ENCODE data around the gene NPTXR.

Gene NPTXR

GRCh38 chr22:38793721-38794466 is 49.9 kb downstream of the NPTXR start, which contains the start of gene DNAL4:
TSS of gene DNAL4 (minus strand) at chr22:38794143. CDS start at chr22:38782731, 11,412 bp downstream.
- peak; percentile 60 for DNase-seq (ENCODE audit: low read depth)

GRCh38 chr22:38793317-38793716 is 50.5 kb downstream of the NPTXR start:
- DNase-seq (ENCODE audit: low read depth): no peak

DNA sequence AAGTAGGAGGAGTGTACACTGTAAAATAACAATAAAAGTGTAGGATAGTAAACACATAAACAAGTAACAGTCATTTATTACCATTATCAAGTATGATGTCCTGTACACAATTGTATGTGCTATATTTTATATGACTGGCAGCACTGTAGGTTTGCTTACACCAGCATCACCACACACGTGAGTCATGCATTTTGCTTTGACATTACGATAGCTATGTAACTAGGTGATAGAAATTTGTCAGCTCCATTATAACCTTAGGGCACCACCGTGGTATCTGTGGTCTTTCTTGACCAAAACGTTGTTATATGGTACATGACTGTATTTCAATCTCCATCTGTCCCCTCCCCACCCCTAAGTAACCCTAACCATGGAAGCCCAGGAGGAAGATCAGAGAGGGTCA is 51.0 kb downstream of the NPTXR start:
- no peak for DNase-seq (ENCODE audit: low read depth)

- DNase-seq (ENCODE audit: low read depth): no peak
Observed at GRCh38 chr22:38789606-38790005, 54.2 kb downstream of the NPTXR start.

GRCh38 chr22:38788846-38789245 is 55.0 kb downstream of the NPTXR start:
- no peak for DNase-seq (ENCODE audit: low read depth)

GRCh38 chr22:38788021-38788816 is 55.6 kb downstream of the NPTXR start:
- DNase-seq (ENCODE audit: low read depth): no peak

- no peak for DNase-seq (ENCODE audit: low read depth)
Observed at GRCh38 chr22:38786631-38787030, 57.2 kb downstream of the NPTXR start.

DNA sequence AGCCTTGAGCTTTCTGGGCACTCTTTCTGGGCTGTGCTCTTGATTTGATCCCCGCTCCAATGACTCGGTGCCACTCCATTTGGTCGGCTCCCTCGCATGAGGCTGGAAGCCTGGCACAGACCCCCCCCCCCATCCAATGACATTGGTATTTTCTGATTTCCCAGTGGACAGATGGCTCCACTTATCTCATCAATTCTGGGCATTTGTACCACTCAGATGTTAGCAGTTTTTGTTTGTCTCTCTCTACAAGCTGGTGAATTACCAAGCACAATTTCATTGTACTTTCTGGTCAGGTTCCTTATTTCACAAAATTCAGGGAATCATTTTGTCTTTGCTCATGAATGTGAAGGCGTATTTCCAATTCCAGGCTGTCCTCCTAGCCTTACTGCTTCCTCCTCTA is 59.0 kb downstream of the NPTXR start:
- no peak for DNase-seq (ENCODE audit: low read depth)

- DNase-seq (ENCODE audit: low read depth): no peak
Observed at GRCh38 chr22:38784035-38784434, 59.8 kb downstream of the NPTXR start.

DNA sequence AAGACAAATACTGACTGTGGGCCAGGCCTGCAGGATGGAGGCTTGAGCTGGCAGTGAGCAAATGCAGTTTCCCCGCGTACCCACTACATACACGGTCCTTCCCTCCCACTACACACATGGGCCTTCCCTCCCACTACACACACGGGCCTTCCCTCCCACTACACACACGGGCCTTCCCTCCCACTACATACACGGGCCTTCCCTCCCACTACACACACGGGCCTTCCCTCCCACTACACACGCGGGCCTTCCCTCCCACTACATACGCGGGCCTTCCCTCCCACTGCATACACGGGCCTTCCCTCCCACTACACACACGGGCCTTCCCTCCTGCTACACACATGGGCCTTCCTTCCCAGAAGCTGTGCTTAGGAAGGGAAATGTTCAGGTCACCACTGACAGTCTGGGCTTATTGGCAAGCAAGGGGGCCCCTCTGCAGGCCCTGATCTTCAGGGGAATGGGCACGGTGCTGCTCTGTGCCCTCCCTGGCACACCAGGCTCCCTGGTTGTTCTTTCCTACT is 60.7 kb downstream of the NPTXR start:
- no peak for DNase-seq (ENCODE audit: low read depth)

DNA sequence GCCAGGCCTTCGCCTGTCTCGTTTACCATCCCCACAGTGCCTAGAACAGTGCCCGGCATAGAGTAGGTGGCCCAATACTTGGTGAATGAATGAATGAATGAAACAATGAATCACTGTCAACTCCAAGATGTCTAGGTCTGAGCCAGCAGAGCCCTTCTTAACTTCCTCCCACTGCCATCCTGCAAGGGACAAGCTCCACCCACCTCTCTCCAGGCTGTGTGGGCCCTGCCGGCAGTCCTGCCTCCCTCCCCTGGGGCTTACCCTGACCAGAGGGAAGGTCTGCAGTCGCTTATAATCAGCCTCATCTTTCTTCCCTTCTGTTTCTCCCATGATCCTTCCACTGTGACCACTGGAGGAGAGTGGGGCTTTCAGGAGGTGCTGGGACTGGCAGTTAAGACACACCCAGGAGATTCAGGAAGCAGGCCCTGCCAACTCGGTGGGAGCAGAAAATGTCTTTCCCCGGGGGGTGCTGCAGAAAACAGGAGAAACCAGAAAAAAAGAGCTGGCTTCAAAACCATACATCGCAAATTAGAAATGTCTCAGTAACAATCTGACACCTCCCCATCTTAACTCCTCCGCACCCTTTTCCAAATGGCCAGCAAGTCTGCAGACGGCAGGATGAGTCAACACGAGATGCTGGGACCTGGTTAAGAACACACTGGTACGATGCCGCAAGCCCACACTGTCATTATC is 61.3 kb downstream of the NPTXR start:
- DNase-seq (ENCODE audit: low read depth): no peak

DNA sequence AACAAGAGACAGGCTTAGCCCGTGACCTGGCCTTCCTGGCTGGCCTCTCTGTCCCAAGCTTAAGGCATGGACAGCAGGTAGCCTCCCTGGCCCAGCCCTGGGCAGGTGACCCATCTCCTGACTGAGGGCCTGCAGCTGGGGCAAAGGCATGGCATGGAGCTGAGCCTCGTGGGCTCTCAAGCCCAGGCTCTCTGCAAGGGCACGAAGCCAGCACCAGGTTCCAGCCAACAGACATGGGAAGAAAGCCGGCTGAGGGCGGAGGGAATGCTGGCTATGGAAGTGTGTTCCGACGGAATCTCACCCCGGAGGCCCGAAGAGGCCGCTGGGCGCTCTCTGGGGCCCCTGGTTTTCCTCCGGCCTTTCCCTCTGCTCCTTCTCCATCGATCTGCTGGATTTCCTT is 62.8 kb downstream of the NPTXR start:
- no peak for DNase-seq (ENCODE audit: low read depth)

DNA sequence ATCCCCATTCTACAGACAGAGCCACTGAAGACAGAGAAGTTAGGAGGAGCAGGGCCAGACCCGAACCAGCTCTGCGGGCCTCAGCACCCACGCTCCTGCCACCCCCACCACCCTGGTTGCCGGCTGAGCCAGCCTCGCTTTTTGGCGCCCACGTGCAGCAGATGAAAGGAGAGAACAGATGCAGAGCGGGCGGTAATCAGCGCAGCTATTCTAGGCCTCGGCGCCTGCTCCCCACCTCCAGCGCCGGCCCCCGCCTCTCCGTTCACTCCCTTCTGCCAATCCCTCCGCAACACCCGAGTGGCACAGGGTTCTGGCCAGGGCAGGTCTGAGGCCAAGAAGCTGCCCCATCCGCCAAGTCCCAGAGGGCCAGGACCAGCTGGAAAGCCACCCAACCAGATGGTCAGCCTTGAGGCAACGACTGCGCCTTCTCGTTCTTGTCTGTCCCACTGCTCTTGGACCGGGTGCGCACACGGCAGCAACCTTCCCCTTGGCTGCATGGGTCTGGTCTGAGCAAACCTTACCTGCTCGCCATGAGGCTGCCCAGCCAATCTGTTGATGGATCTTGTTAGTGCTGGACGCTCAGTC is 66.6 kb downstream of the NPTXR start:
- no peak for DNase-seq (ENCODE audit: low read depth)

GRCh38 chr22:38776086-38776485 is 67.7 kb downstream of the NPTXR start:
- no peak for DNase-seq (ENCODE audit: low read depth)

DNA sequence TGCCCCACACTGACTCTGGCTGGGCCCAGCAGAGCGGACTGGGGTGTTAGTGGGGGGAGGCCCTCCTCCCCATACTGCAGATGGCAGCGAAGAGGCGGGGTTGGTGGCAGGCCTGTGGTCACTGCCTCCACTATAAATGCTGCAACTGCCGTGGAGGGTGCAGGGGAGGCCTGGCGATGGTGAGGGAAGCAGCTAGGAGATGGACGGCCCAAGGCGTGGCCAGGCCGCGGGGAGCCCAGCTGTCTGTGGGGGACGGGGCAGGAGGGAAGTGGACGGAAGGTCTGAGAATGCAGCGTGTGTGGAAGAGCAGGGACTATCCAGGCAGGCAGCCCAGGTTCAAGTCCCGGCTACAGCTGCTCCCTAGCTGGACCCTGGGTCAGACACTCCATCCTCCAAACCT is 68.2 kb downstream of the NPTXR start:
- no peak for DNase-seq (ENCODE audit: low read depth)

- no peak for DNase-seq (ENCODE audit: low read depth)
Observed at GRCh38 chr22:38774496-38775166, 69.2 kb downstream of the NPTXR start.

DNA sequence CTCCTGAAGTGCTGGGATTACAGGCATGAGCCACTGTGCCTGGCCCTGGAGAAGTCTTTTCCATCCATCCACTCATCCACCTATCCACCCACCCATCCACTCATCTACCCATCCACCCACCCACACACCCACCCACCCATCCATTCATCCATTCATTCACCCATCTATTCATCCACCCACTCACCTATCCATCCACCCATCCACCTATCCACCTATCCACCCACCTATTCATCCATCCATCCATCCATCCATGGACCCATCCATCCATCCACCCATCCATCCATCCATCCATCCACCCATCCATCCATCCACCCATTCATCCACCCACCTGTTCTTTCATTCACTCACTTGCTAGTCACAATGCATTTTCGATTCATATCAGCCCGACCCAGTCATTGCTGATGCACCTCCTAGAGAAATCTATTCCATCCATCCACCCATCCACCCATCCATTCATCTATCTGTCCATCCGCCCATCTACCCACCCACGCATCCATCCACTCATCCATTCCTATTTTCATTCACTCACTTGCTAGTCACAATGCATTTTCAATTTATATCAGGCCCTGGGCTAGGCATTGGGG is 70.4 kb downstream of the NPTXR start:
- DNase-seq (ENCODE audit: low read depth): no peak

GRCh38 chr22:38772623-38772873 is 71.3 kb downstream of the NPTXR start:
- no peak for DNase-seq (ENCODE audit: low read depth)

DNA sequence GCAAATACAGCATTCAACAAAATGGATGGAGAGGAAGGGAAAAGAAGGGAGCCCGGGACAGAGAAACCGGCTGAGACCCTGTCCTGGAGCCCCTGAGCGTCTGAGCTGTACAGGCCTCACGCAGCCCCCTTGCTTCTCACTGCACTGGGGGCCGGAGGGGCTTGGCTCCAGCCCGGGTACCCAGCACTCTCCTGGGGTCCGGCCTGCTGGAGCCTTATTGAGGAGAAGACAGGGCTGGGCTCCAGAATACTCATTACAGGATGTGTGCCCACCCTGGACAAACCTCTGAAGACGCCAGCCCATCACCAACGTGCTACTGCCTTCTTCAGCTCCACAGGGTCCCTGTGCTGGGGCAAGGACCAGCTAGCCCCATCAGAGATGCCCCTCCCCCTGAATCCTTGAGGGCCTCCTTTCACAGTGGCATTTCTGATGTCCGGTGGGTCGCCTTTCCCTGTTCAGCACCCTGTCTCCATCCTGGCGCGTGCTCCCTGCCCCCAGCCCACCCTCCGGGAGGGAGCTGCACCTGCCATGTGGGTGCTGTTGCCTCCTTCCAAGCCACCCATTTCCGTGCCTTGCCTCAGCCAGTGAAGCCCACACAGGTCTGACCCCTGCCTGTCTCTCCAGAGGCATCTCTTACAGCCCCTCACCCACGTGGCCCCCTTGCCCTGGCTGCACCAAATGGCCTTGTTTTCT is 73.4 kb downstream of the NPTXR start:
- DNase-seq (ENCODE audit: low read depth): no peak
